ENCODE data around the gene EXOSC7. TPM values are rescaled to one million over a fixed set of nuclear protein-coding genes. Genes with fewer than 3 reads are reported as not detected.

The EXOSC7 gene
- total and polyA plus RNA-seq, 9 of the 15 experiments (the other 6 are each of a cell fraction or from before 2014, with no cell fraction given) = 88.5 to 237 (median 112) TPM

- no peak for TF ChIP-seq ZNF592 (IDR thresholded peaks at IDR 0.05)
- no peak for TF ChIP-seq SNAPC5 (CRISPR knock-in tag; IDR thresholded peaks at IDR 0.05)
- no peak for TF ChIP-seq SMAD2 (IDR thresholded peaks at IDR 0.05; ENCODE audit: low read depth, low read length)
- TF ChIP-seq KLF16 (IDR thresholded peaks at IDR 0.05) = no peak
- no peak for TF ChIP-seq PCBP1 (IDR thresholded peaks at IDR 0.05; ENCODE audit: low read depth, low read length, poor library complexity, severe bottlenecking)
- no peak for TF ChIP-seq RBM14 (IDR thresholded peaks at IDR 0.05; ENCODE audit: borderline replicate concordance, insufficient read depth, low read depth, low read length)
- no peak for TF ChIP-seq EWSR1 (IDR thresholded peaks at IDR 0.05; ENCODE audit: borderline replicate concordance, low read depth, partially characterized antibody)
- TF ChIP-seq ZC3H11A (IDR thresholded peaks at IDR 0.05; ENCODE audit: low read depth, low read length) = no peak
- TF ChIP-seq ZNF384 (IDR thresholded peaks at IDR 0.05; ENCODE audit: low read depth, low read length) = no peak
- no peak for TF ChIP-seq ILF3 (IDR thresholded peaks at IDR 0.05; ENCODE audit: borderline replicate concordance)
- TF ChIP-seq ETV6 (IDR thresholded peaks at IDR 0.05; ENCODE audit: borderline replicate concordance in 1 of 2, low read depth in 2 of 2, low read length in 1 of 2) = no peak
- no peak for TF ChIP-seq ETV6 (CRISPR knock-in tag; IDR thresholded peaks at IDR 0.05; ENCODE audit: borderline replicate concordance)
- TF ChIP-seq FOXA3 (CRISPR knock-in tag; conservative IDR thresholded peaks at IDR 0.05 in 1 of 2, IDR thresholded peaks at IDR 0.05 in 1 of 2) = no peak
- no peak for TF ChIP-seq PTTG1 (tag; IDR thresholded peaks at IDR 0.05; ENCODE audit: low read depth)
- TF ChIP-seq RNF2 (IDR thresholded peaks at IDR 0.05) = no peak
- TF ChIP-seq MCM5 (IDR thresholded peaks at IDR 0.05; ENCODE audit: low read depth) = no peak
- TF ChIP-seq ZNF639 (CRISPR knock-in tag; conservative IDR thresholded peaks at IDR 0.05 in 1 of 2, IDR thresholded peaks at IDR 0.05 in 1 of 2) = peak in 1 of 2 experiments; percentile 82; a peak in 1 of 4 replicates
- TF ChIP-seq FOXO4 (CRISPR knock-in tag; IDR thresholded peaks at IDR 0.05) = peak; percentile 77; the same call in 1 of the 2 replicates
These were observed at the start of gene EXOSC7, which contains the start of gene ZDHHC3 (continued) for GRCh38 chr3:44976002-44976815.

Measured in K562 (cell line).